ENCODE measurements around the gene TMPO. TPM values are rescaled to one million over a fixed set of nuclear protein-coding genes. Genes with fewer than 3 reads are reported as not detected.

TMPO gene
- total and polyA plus RNA-seq, 10 of the 15 experiments (the other 5 are each of a cell fraction or from before 2014, with no cell fraction given), result 79.8 to 246 (median 179) TPM

DNA sequence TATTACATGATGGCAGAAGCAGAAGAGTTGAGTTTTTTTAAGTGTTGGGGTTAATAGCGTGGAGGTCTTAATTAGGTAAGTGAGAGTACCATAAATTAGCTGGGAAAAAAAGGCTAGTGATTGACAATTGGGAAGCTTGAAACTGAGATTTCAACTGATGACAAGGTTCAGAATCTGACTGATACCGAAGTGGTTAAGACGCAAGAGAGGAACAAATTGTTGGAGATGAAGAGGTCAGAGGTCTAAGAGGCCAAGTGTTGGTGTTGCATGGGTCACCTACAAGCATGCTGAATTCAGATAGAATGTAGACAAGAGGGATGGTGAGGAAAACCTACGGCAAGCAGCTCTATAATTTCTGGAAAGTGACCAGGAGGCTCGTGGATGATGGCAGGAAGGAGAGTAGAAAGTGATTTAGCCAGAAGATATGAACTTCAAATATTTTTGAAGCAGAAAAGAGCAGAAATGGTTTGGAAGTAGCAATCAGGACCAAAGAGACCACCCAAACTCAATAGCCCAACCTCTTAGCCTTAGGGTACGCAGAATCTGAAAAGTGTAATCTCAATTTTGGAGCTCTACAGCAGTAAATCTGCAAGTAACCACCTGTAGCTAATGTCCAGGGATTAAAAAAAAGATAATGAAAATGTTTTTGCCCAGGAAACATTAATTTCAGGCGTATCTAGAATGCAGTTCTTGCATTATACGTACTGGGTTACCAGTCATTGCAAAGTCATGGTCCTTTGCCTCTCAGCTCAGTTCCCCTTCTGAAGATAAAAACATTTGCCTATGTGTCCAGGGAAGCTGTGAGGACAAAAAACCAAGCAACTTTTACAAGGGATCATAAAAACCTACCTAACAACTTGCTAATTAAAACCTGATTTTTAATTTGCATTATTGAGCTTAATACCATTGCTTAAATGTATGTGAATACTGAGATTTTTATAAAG, 1.7 kb upstream of the TMPO start:
- Histone ChIP-seq H3K9ac (ENCODE audit: control insufficient read depth, insufficient read depth, low read length) (peak overlapping the region; percentile 100), H3K27me3 (replicated peaks in 1 of 2; ENCODE audit: control insufficient read depth in 2 of 2, insufficient read depth in 2 of 2, low read length in 1 of 2) (no peaks in the 10 kb centered on the region), H3K36me3 (ENCODE audit: control insufficient read depth in 2 of 2, insufficient read depth in 2 of 2, low read length in 1 of 2) (no peaks in the 10 kb centered on the region), H3K4me3 (peak overlapping the region; percentile 94), H2AFZ (ENCODE audit: control insufficient read depth, low read depth, low read length) (no peak overlapping the region), H3K9me3 (replicated peaks; ENCODE audit: control insufficient read depth, insufficient read depth, low read length) (no peaks in the 10 kb centered on the region), H3K27ac (ENCODE audit: control insufficient read depth, insufficient read depth) (peak overlapping the region; percentile 99), H3K4me1 (ENCODE audit: control insufficient read depth, insufficient read depth, low read length) (peaks cover 13% of the 10 kb centered on the region), H3K79me2 (ENCODE audit: control insufficient read depth, insufficient read depth, low read length) (peaks cover 55% of the 10 kb centered on the region), H3K4me2 (ENCODE audit: control insufficient read depth, insufficient read depth) (peak overlapping the region; percentile 97), H4K20me1 (ENCODE audit: control insufficient read depth, insufficient read depth) (no peaks in the 10 kb centered on the region)
- ATAC-seq, result no peak
- BruUV-seq (replicated peaks), result no TSS peak
- in situ Hi-C loops (cut with MboI) (no loop called here), intact Hi-C loops (cut with micrococcal nuclease; ENCODE audit: unreplicated experiment) (no loop called here)
- ChIA-PET POLR2A (interaction anchor here (0.5 to 3.3 kb wide), 13 partner anchors 8 to 254 kb away, joined by 3 to 20 read pairs (median 4); no protein-coding TSS in a partner anchor), CTCF (interaction anchor here (1.1 to 8.0 kb wide), 7 partner anchors 8 to 23 kb away, joined by 3 to 101 read pairs (median 5); no protein-coding TSS in a partner anchor), SMC1A (ENCODE audit: uncharacterized antibody, unreplicated experiment) (interaction anchor here (0.6 to 4.6 kb wide), 9 partner anchors 9 to 1527 kb away, joined by 3 to 44 read pairs (median 5); no protein-coding TSS in a partner anchor), RAD21 (ENCODE audit: unreplicated experiment) (interaction anchor here (1.0 to 2.7 kb wide), 6 partner anchors 8 to 23 kb away, joined by 3 to 15 read pairs (median 6); no protein-coding TSS in a partner anchor)
- no peak for TF ChIP-seq ATF7 (IDR thresholded peaks at IDR 0.05; ENCODE audit: low read depth)
- peak; percentile 78; the same call in 1 of the 2 replicates for TF ChIP-seq SPI1 (IDR thresholded peaks at IDR 0.05; ENCODE audit: borderline replicate concordance, insufficient read depth, low read depth, low read length)
- peak; percentile 60; the same call in 1 of the 2 replicates for TF ChIP-seq PAX5 (IDR thresholded peaks at IDR 0.05; ENCODE audit: borderline replicate concordance, low read depth, low read length)
- no peak for FAIRE-seq
- WGBS (ENCODE audit: insufficient coverage, insufficient replicate concordance, low lambda C conversion rate, missing lambda C conversion rate), result 78% methylated on average over 8 of the region's 8 CpGs
- DNase-seq (ENCODE audit: low read depth, low spot score), result no peak

DNA sequence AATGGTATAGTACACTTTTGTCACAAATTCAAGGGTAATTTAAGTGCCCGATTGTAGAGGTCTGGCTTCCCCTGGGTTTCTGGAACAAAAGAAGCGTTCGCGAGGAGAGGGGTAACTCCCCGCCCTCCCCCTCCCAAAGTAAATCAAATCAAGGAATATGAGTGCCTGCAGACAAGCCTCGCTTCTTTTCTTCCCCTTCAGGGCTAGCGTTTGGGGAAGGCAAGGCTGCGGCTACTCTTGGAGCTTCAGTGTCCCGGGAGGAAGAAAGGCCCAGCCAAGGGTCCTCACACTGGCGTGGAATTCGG, 456 bp upstream of the TMPO start:
- peak overlapping the region; percentile 99 for H3K27ac ChIP-seq (ENCODE audit: control insufficient read depth, insufficient read depth)
- in situ Hi-C loops (cut with MboI) (no loop called here), intact Hi-C loops (cut with micrococcal nuclease; ENCODE audit: unreplicated experiment) (loop anchor here (5.0 kb wide), 2 partner anchors 77 to 198 kb away; partner anchors contain the start of gene SLC25A3)
- H4K20me1 ChIP-seq (ENCODE audit: control insufficient read depth, insufficient read depth), result no peaks in the 10 kb centered on the region
- peak overlapping the region; percentile 94 for H3K4me3 ChIP-seq
- RAD21 ChIA-PET (ENCODE audit: unreplicated experiment), result interaction anchor here (2.1 to 2.7 kb wide), 2 partner anchors 8 to 24 kb away, joined by 8 to 15 read pairs; no protein-coding TSS in a partner anchor
- WGBS (ENCODE audit: insufficient coverage, insufficient replicate concordance, low lambda C conversion rate, missing lambda C conversion rate), result 4% methylated on average over 11 of the region's 11 CpGs
- DNase-seq (ENCODE audit: low read depth, low spot score) (no peak), FAIRE-seq (no peak), ATAC-seq (no peak)
- SMC1A ChIA-PET (ENCODE audit: uncharacterized antibody, unreplicated experiment), result interaction anchor here (1.9 to 4.6 kb wide), 2 partner anchors 23 to 115 kb away, joined by 6 to 44 read pairs; no protein-coding TSS in a partner anchor
- H3K36me3 ChIP-seq (ENCODE audit: control insufficient read depth in 2 of 2, insufficient read depth in 2 of 2, low read length in 1 of 2), result no peaks in the 10 kb centered on the region
- H3K27me3 ChIP-seq (replicated peaks in 1 of 2; ENCODE audit: control insufficient read depth in 2 of 2, insufficient read depth in 2 of 2, low read length in 1 of 2), result no peaks in the 10 kb centered on the region
- H3K4me1 ChIP-seq (ENCODE audit: control insufficient read depth, insufficient read depth, low read length), result peaks cover 13% of the 10 kb centered on the region
- peak overlapping the region; percentile 100 for H3K9ac ChIP-seq (ENCODE audit: control insufficient read depth, insufficient read depth, low read length)
- peak overlapping the region; percentile 97 for H3K4me2 ChIP-seq (ENCODE audit: control insufficient read depth, insufficient read depth)
- CTCF ChIA-PET, result interaction anchor here (0.6 to 8.0 kb wide), 3 partner anchors 10 to 24 kb away, joined by 3 to 101 read pairs (median 29); no protein-coding TSS in a partner anchor
- peak overlapping the region; percentile 82 for H2AFZ ChIP-seq (ENCODE audit: control insufficient read depth, low read depth, low read length)
- POLR2A ChIA-PET, result interaction anchor here (1.0 to 3.3 kb wide), 6 partner anchors 10 to 129 kb away, joined by 3 to 20 read pairs (median 6); partner anchors contain the start of gene IKBIP
- H3K9me3 ChIP-seq (replicated peaks; ENCODE audit: control insufficient read depth, insufficient read depth, low read length), result no peaks in the 10 kb centered on the region
- H3K79me2 ChIP-seq (ENCODE audit: control insufficient read depth, insufficient read depth, low read length), result peaks cover 68% of the 10 kb centered on the region
- TF ChIP-seq CBX5 (IDR thresholded peaks at IDR 0.05; ENCODE audit: low read depth), result 0 out of 2 replicates have a peak, but pooled peaks have one; percentile 30
- TF ChIP-seq RAD51 (IDR thresholded peaks at IDR 0.05), result no peak
- TF ChIP-seq, protein P1, sequence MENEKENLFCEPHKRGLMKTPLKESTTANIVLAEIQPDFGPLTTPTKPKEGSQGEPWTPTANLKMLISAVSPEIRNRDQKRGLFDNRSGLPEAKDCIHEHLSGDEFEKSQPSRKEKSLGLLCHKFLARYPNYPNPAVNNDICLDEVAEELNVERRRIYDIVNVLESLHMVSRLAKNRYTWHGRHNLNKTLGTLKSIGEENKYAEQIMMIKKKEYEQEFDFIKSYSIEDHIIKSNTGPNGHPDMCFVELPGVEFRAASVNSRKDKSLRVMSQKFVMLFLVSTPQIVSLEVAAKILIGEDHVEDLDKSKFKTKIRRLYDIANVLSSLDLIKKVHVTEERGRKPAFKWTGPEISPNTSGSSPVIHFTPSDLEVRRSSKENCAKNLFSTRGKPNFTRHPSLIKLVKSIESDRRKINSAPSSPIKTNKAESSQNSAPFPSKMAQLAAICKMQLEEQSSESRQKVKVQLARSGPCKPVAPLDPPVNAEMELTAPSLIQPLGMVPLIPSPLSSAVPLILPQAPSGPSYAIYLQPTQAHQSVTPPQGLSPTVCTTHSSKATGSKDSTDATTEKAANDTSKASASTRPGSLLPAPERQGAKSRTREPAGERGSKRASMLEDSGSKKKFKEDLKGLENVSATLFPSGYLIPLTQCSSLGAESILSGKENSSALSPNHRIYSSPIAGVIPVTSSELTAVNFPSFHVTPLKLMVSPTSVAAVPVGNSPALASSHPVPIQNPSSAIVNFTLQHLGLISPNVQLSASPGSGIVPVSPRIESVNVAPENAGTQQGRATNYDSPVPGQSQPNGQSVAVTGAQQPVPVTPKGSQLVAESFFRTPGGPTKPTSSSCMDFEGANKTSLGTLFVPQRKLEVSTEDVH (IDR thresholded peaks at IDR 0.05; ENCODE audit: low read depth, partially characterized antibody), result no peak
- TF ChIP-seq MEF2A (IDR thresholded peaks at IDR 0.05; ENCODE audit: insufficient read depth, low read depth, low read length), result no peak
- BruUV-seq (replicated peaks), result TSS peak; percentile 86

Data from GM12878 (cell line).